Memory B cell (primary cell): ENCODE measurements around the gene FXN.

Experiments used
- ATAC-seq: fragments of 150-1000 bp; cut with Tn5 transposase; 2 replicates; pipeline ENCODE4 v1.10.0; 2021; ENCODE audit warnings: low read depth, mild to moderate bottlenecking, moderate library complexity
- DNase-seq, 2 donors: peaks; one replicate each; pipeline ENCODE4 v3.0.0; 2022; ENCODE audit warnings: low spot score in 2 of 2
- H3K27ac Mint-ChIP-seq: one replicate; pipeline ENCODE4 v1.8.0; 2022; ENCODE audit warnings: mild to moderate bottlenecking, moderate library complexity, mixed read lengths
- H3K27me3 Mint-ChIP-seq: one replicate; pipeline ENCODE4 v1.8.0; 2022; ENCODE audit warnings: mixed read lengths
- H3K36me3 Mint-ChIP-seq: one replicate; pipeline ENCODE4 v1.8.0; 2022; ENCODE audit warnings: mild to moderate bottlenecking, mixed read lengths
- H3K4me1 Mint-ChIP-seq: one replicate; pipeline ENCODE4 v1.8.0; 2022; ENCODE audit warnings: mixed read lengths
- H3K4me3 Mint-ChIP-seq: one replicate; pipeline ENCODE4 v1.8.0; 2022; ENCODE audit warnings: mild to moderate bottlenecking, moderate library complexity, mixed read lengths
- H3K9me3 Mint-ChIP-seq: one replicate; pipeline ENCODE4 v1.8.0; 2022; ENCODE audit warnings: mixed read lengths

The FXN gene

GRCh38 chr9:69065660-69066059 is 30.1 kb downstream of the FXN start:
- no peaks in the 10 kb centered on the region for H3K27me3 Mint-ChIP-seq
- peaks cover 32% of the 10 kb centered on the region for H3K36me3 Mint-ChIP-seq
- ATAC-seq, result no peak

GRCh38 chr9:69066955-69067354 is 31.4 kb downstream of the FXN start:
- H3K27me3 Mint-ChIP-seq, result no peaks in the 10 kb centered on the region
- peaks cover 29% of the 10 kb centered on the region for H3K36me3 Mint-ChIP-seq
- no peak for DNase-seq
- no peaks in the 10 kb centered on the region for H3K9me3 Mint-ChIP-seq
- H3K27ac Mint-ChIP-seq, result no peak overlapping the region
- ATAC-seq, result no peak
- no peak overlapping the region for H3K4me3 Mint-ChIP-seq
- H3K4me1 Mint-ChIP-seq, result no peaks in the 10 kb centered on the region

More at GRCh38 chr9:69065660-69066059, 30.1 kb downstream of the FXN start:
- Mint-ChIP-seq H3K4me3 (no peak overlapping the region), H3K4me1 (peaks cover 1% of the 10 kb centered on the region), H3K27ac (no peak overlapping the region), H3K9me3 (no peaks in the 10 kb centered on the region)
- DNase-seq, result no peak

- no peak overlapping the region for H3K27ac Mint-ChIP-seq
- H3K27me3 Mint-ChIP-seq, result no peaks in the 10 kb centered on the region
- DNase-seq (no peak), ATAC-seq (no peak)
- H3K9me3 Mint-ChIP-seq, result no peaks in the 10 kb centered on the region
- H3K4me1 Mint-ChIP-seq, result no peaks in the 10 kb centered on the region
- peaks cover 39% of the 10 kb centered on the region for H3K36me3 Mint-ChIP-seq
- H3K4me3 Mint-ChIP-seq, result no peak overlapping the region
Observed at GRCh38 chr9:69070201-69070600, 34.6 kb downstream of the FXN start.

GRCh38 chr9:69071059-69071458 is 35.5 kb downstream of the FXN start:
- Mint-ChIP-seq H3K27me3 (no peaks in the 10 kb centered on the region), H3K4me3 (no peak overlapping the region), H3K27ac (no peak overlapping the region), H3K36me3 (peaks cover 32% of the 10 kb centered on the region), H3K4me1 (no peaks in the 10 kb centered on the region), H3K9me3 (no peaks in the 10 kb centered on the region)
- DNase-seq (no peak), ATAC-seq (no peak)

GRCh38 chr9:69073103-69073502 is 37.6 kb downstream of the FXN start:
- no peak overlapping the region for H3K4me3 Mint-ChIP-seq
- no peak for ATAC-seq
- H3K36me3 Mint-ChIP-seq, result peaks cover 19% of the 10 kb centered on the region
- no peaks in the 10 kb centered on the region for H3K27me3 Mint-ChIP-seq
- no peaks in the 10 kb centered on the region for H3K4me1 Mint-ChIP-seq
- no peak for DNase-seq
- no peaks in the 10 kb centered on the region for H3K9me3 Mint-ChIP-seq
- H3K27ac Mint-ChIP-seq, result no peak overlapping the region

- Mint-ChIP-seq H3K36me3 (peaks cover 20% of the 10 kb centered on the region), H3K4me3 (no peak overlapping the region), H3K4me1 (no peaks in the 10 kb centered on the region), H3K27ac (no peak overlapping the region), H3K9me3 (no peaks in the 10 kb centered on the region), H3K27me3 (no peaks in the 10 kb centered on the region)
- no peak for ATAC-seq
- no peak for DNase-seq
Observed at GRCh38 chr9:69074801-69075200, 39.2 kb downstream of the FXN start.

- peaks cover 2% of the 10 kb centered on the region for H3K9me3 Mint-ChIP-seq
- peaks cover 20% of the 10 kb centered on the region for H3K36me3 Mint-ChIP-seq
- no peaks in the 10 kb centered on the region for H3K4me1 Mint-ChIP-seq
- no peak overlapping the region for H3K27ac Mint-ChIP-seq
- no peaks in the 10 kb centered on the region for H3K27me3 Mint-ChIP-seq
- ATAC-seq (no peak), DNase-seq (no peak)
- no peak overlapping the region for H3K4me3 Mint-ChIP-seq
Observed at GRCh38 chr9:69076550-69076949, 41.0 kb downstream of the FXN start.

- no peak for ATAC-seq
- H3K4me3 Mint-ChIP-seq, result no peak overlapping the region
- DNase-seq, result no peak
- H3K27ac Mint-ChIP-seq, result no peak overlapping the region
- H3K4me1 Mint-ChIP-seq, result no peaks in the 10 kb centered on the region
- H3K36me3 Mint-ChIP-seq, result peaks cover 10% of the 10 kb centered on the region
- no peaks in the 10 kb centered on the region for H3K27me3 Mint-ChIP-seq
- H3K9me3 Mint-ChIP-seq, result peaks cover 2% of the 10 kb centered on the region
Observed at GRCh38 chr9:69078069-69078468, 42.5 kb downstream of the FXN start.

- Mint-ChIP-seq H3K9me3 (peaks cover 2% of the 10 kb centered on the region), H3K27ac (no peak overlapping the region), H3K27me3 (no peaks in the 10 kb centered on the region), H3K36me3 (peaks cover 7% of the 10 kb centered on the region), H3K4me3 (no peak overlapping the region), H3K4me1 (no peaks in the 10 kb centered on the region)
- no peak for DNase-seq
- no peak for ATAC-seq
Observed at GRCh38 chr9:69078581-69078980, 43.0 kb downstream of the FXN start.

- Mint-ChIP-seq H3K4me1 (no peaks in the 10 kb centered on the region), H3K9me3 (peaks cover 2% of the 10 kb centered on the region), H3K36me3 (peaks cover 6% of the 10 kb centered on the region), H3K27ac (no peak overlapping the region), H3K4me3 (no peak overlapping the region), H3K27me3 (no peaks in the 10 kb centered on the region)
- DNase-seq, result no peak
- no peak for ATAC-seq
Observed at GRCh38 chr9:69079186-69079585, 43.6 kb downstream of the FXN start.

- H3K4me3 Mint-ChIP-seq, result no peak overlapping the region
- no peak overlapping the region for H3K27ac Mint-ChIP-seq
- peaks cover 4% of the 10 kb centered on the region for H3K36me3 Mint-ChIP-seq
Observed at GRCh38 chr9:69081261-69081660, 45.7 kb downstream of the FXN start.

GRCh38 chr9:69083321-69083720 is 47.8 kb downstream of the FXN start:
- Mint-ChIP-seq H3K9me3 (peaks cover 2% of the 10 kb centered on the region), H3K4me3 (no peak overlapping the region), H3K27ac (no peak overlapping the region), H3K36me3 (peaks cover 4% of the 10 kb centered on the region), H3K4me1 (no peaks in the 10 kb centered on the region), H3K27me3 (no peaks in the 10 kb centered on the region)
- ATAC-seq (no peak), DNase-seq (no peak)

More at GRCh38 chr9:69081261-69081660, 45.7 kb downstream of the FXN start:
- DNase-seq (no peak), ATAC-seq (no peak)
- Mint-ChIP-seq H3K27me3 (no peaks in the 10 kb centered on the region), H3K4me1 (no peaks in the 10 kb centered on the region), H3K9me3 (peaks cover 2% of the 10 kb centered on the region)

- DNase-seq, result no peak
- no peak for ATAC-seq
Observed at GRCh38 chr9:69085569-69086283, 50.2 kb downstream of the FXN start.

GRCh38 chr9:69086312-69086711 is 50.8 kb downstream of the FXN start:
- Mint-ChIP-seq H3K36me3 (peaks cover 2% of the 10 kb centered on the region), H3K4me3 (no peak overlapping the region), H3K27ac (no peak overlapping the region), H3K9me3 (no peaks in the 10 kb centered on the region), H3K4me1 (no peaks in the 10 kb centered on the region), H3K27me3 (no peaks in the 10 kb centered on the region)
- ATAC-seq (no peak), DNase-seq (no peak)

More at GRCh38 chr9:69085569-69086283, 50.2 kb downstream of the FXN start:
- no peaks in the 10 kb centered on the region for H3K27me3 Mint-ChIP-seq
- H3K27ac Mint-ChIP-seq, result no peak overlapping the region
- H3K36me3 Mint-ChIP-seq, result peaks cover 2% of the 10 kb centered on the region
- H3K4me1 Mint-ChIP-seq, result no peaks in the 10 kb centered on the region
- H3K4me3 Mint-ChIP-seq, result no peak overlapping the region
- peaks cover 2% of the 10 kb centered on the region for H3K9me3 Mint-ChIP-seq

GRCh38 chr9:69086769-69087168 is 51.2 kb downstream of the FXN start:
- ATAC-seq, result no peak
- peaks cover 2% of the 10 kb centered on the region for H3K36me3 Mint-ChIP-seq
- H3K4me1 Mint-ChIP-seq, result no peaks in the 10 kb centered on the region
- H3K27me3 Mint-ChIP-seq, result no peaks in the 10 kb centered on the region
- no peaks in the 10 kb centered on the region for H3K9me3 Mint-ChIP-seq
- H3K27ac Mint-ChIP-seq, result no peak overlapping the region
- DNase-seq, result no peak
- H3K4me3 Mint-ChIP-seq, result no peak overlapping the region
